Skin epidermis (tissue), 12 donors: ENCODE data around the gene DPH3.
A peak's percentile ranks its signal among the peaks of the same experiment; 100 is the strongest.

Experiments
- H3K27ac ChIP-seq, 21 experiments: fragments of 200-600 bp; sonication (generic) in 11 of 21; one replicate each; pipeline ENCODE4 v1.5.0; 2020; ENCODE audit warnings: mild to moderate bottlenecking in 3 of 21, inconsistent platforms in 2 of 21, moderate library complexity in 2 of 21
- H3K4me3 ChIP-seq, 7 experiments: fragments of 200-600 bp; sonication (generic) in 2 of 7; one replicate each; pipeline ENCODE4 v1.5.0; 2020; ENCODE audit warnings: inconsistent platforms in 2 of 7, mild to moderate bottlenecking in 2 of 7, moderate library complexity in 1 of 7

The DPH3 gene

GRCh38 chr3:16262174-16262573, 2.6 kb downstream of the DPH3 start:
- Histone ChIP-seq H3K4me3 (no peak overlapping the region), H3K27ac (no peak overlapping the region)

GRCh38 chr3:16260046-16260445, 4.7 kb downstream of the DPH3 start:
- H3K4me3 ChIP-seq = no peak overlapping the region
- H3K27ac ChIP-seq = no peak overlapping the region

- Histone ChIP-seq H3K27ac (no peak overlapping the region), H3K4me3 (no peak overlapping the region)
Measured at GRCh38 chr3:16258866-16259265, 5.9 kb downstream of the DPH3 start.

GRCh38 chr3:16258177-16258576, 6.6 kb downstream of the DPH3 start:
- Histone ChIP-seq H3K4me3 (no peak overlapping the region), H3K27ac (no peak overlapping the region)

- no peak overlapping the region for H3K4me3 ChIP-seq
- H3K27ac ChIP-seq = no peak overlapping the region
Measured at GRCh38 chr3:16257309-16257708, 7.4 kb downstream of the DPH3 start.

- Histone ChIP-seq H3K27ac (no peak overlapping the region), H3K4me3 (no peak overlapping the region)
Measured at GRCh38 chr3:16255726-16256125, 9.0 kb downstream of the DPH3 start.

- no peak overlapping the region for H3K4me3 ChIP-seq
- no peak overlapping the region for H3K27ac ChIP-seq
Measured at GRCh38 chr3:16255326-16255725, 9.4 kb downstream of the DPH3 start.

GRCh38 chr3:16254916-16255315, 9.8 kb downstream of the DPH3 start:
- Histone ChIP-seq H3K4me3 (no peak overlapping the region), H3K27ac (no peak overlapping the region)

- Histone ChIP-seq H3K4me3 (no peak overlapping the region), H3K27ac (no peak overlapping the region)
Measured at GRCh38 chr3:16253601-16254000, 11.1 kb downstream of the DPH3 start.

GRCh38 chr3:16252988-16253387, 11.8 kb downstream of the DPH3 start:
- Histone ChIP-seq H3K27ac (no peak overlapping the region), H3K4me3 (no peak overlapping the region)

GRCh38 chr3:16252243-16252978, 12.3 kb downstream of the DPH3 start:
- Histone ChIP-seq H3K4me3 (no peak overlapping the region), H3K27ac (no peak overlapping the region)

GRCh38 chr3:16251316-16252085, 13.2 kb downstream of the DPH3 start:
- H3K27ac ChIP-seq = no peak overlapping the region
- H3K4me3 ChIP-seq = no peak overlapping the region

- Histone ChIP-seq H3K27ac (no peak overlapping the region), H3K4me3 (no peak overlapping the region)
Measured at GRCh38 chr3:16249886-16250285, 14.9 kb downstream of the DPH3 start.

- H3K27ac ChIP-seq = no peak overlapping the region
- no peak overlapping the region for H3K4me3 ChIP-seq
Measured at GRCh38 chr3:16249336-16249735, 15.4 kb downstream of the DPH3 start.

GRCh38 chr3:16248556-16248955, 16.2 kb downstream of the DPH3 start:
- H3K27ac ChIP-seq = no peak overlapping the region

GRCh38 chr3:16247282-16248061, 17.3 kb downstream of the DPH3 start:
- H3K4me3 ChIP-seq = no peak overlapping the region
- no peak overlapping the region for H3K27ac ChIP-seq

More at GRCh38 chr3:16248556-16248955, 16.2 kb downstream of the DPH3 start:
- no peak overlapping the region for H3K4me3 ChIP-seq

- H3K4me3 ChIP-seq = no peak overlapping the region
- H3K27ac ChIP-seq = no peak overlapping the region
Measured at GRCh38 chr3:16245609-16246008, 19.1 kb downstream of the DPH3 start.

- no peak overlapping the region for H3K4me3 ChIP-seq
- H3K27ac ChIP-seq = peak overlapping the region in 1 of 21 experiments; percentile 11
Measured at GRCh38 chr3:16243706-16244490, 20.8 kb downstream of the DPH3 start.

GRCh38 chr3:16242177-16242576, 22.6 kb downstream of the DPH3 start:
- H3K27ac ChIP-seq = no peak overlapping the region
- no peak overlapping the region for H3K4me3 ChIP-seq

GRCh38 chr3:16241225-16241624, 23.5 kb downstream of the DPH3 start:
- Histone ChIP-seq H3K27ac (peak overlapping the region in 4 of 21 experiments; percentile 20 to 80 (median 35)), H3K4me3 (no peak overlapping the region)
